ENCODE measurements around the gene NRAP. TPM values are rescaled to one million over a fixed set of nuclear protein-coding genes. Genes with fewer than 3 reads are reported as not detected.

Gene NRAP
- total and polyA plus RNA-seq, 2 of the 8 experiments (the other 6 are each of a cell fraction or from before 2014, with no cell fraction given): not detected

GRCh38 chr10:113549856-113550255 lies 114.0 kb downstream of the NRAP start (continued):
- TF ChIP-seq EZH2 (IDR thresholded peaks at IDR 0.05; ENCODE audit: low read depth, low read length, severe bottlenecking): no peak
- no peak for TF ChIP-seq BRCA1 (IDR thresholded peaks at IDR 0.05; ENCODE audit: low read depth, low read length)
